Muscle of leg (tissue), 11 donors: ENCODE data around the gene RASSF4. TPM values are rescaled to one million over a fixed set of nuclear protein-coding genes. Genes with fewer than 3 reads are reported as not detected.

Experiments used
- DNase-seq: peaks from one replicate; pipeline ENCODE4 v3.0.0; 2013
- H3K27ac ChIP-seq: one replicate; pipeline ENCODE4 v1.5.1; 2013; ENCODE audit warnings: mild to moderate bottlenecking, low read length, control low read depth
- H3K27me3 ChIP-seq: one replicate; pipeline ENCODE4 v1.6.1; 2013; ENCODE audit warnings: low read length; ENCODE audit not compliant: control insufficient read depth, insufficient read depth
- H3K36me3 ChIP-seq: one replicate; pipeline ENCODE4 v1.6.1; 2013; ENCODE audit warnings: low read length; ENCODE audit not compliant: control insufficient read depth, insufficient read depth
- H3K4me1 ChIP-seq: one replicate; pipeline ENCODE4 v1.6.1; 2013; ENCODE audit warnings: low read length; ENCODE audit not compliant: control insufficient read depth, insufficient read depth
- H3K4me3 ChIP-seq: one replicate; pipeline ENCODE4 v1.5.1; 2013; ENCODE audit warnings: low read length, control low read depth
- H3K9me3 ChIP-seq: replicated peaks from 2 replicates; pipeline ENCODE4 v1.6.1; 2013; ENCODE audit warnings: low read depth, low read length; ENCODE audit not compliant: control insufficient read depth
- WGBS: methylation state at CpG from one replicate; pipeline ENCODE4 v1.1.5; 2013; ENCODE audit warnings: missing lambda C conversion rate; ENCODE audit not compliant: insufficient coverage; 5-methylcytosine and 5-hydroxymethylcytosine counted together
- polyA plus RNA-seq, 8 donors: library from polyadenylated mRNA; unstranded; fragments of 120-200 nt; gene quantifications; one replicate each; pipeline versions ENCODE4 v1.2.1 to v1.2.3, GENCODE V29; 2013; ENCODE audit warnings: inconsistent platforms in 1 of 8, low replicate concordance in 1 of 8; ENCODE audit not compliant: insufficient read length in 8 of 8, insufficient read depth in 1 of 8
- total RNA-seq: library from RNA; stranded (reverse); fragments of 120-200 nt; gene quantifications from one replicate; pipeline ENCODE4 v1.2.4, GENCODE V29; 2013

Gene RASSF4
- total and polyA plus RNA-seq, 9 donors: 53.0 to 79.9 (median 69.1) TPM

GRCh38 chr10:44961931-44962750 lies 2.5 kb downstream of the RASSF4 start:
- Histone ChIP-seq H3K27ac (peak overlapping the region; percentile 93), H3K27me3 (no peaks in the 10 kb centered on the region), H3K4me1 (peaks cover 88% of the 10 kb centered on the region), H3K36me3 (peaks cover 6% of the 10 kb centered on the region), H3K9me3 (no peaks in the 10 kb centered on the region), H3K4me3 (peak overlapping the region; percentile 66)
- WGBS: 85% methylated on average over 6 of the region's 11 CpGs
- peak; percentile 9 for DNase-seq

GRCh38 chr10:44962870-44963738 lies 3.5 kb downstream of the RASSF4 start:
- no peaks in the 10 kb centered on the region for H3K27me3 ChIP-seq
- H3K4me3 ChIP-seq: no peak overlapping the region
- peak; percentile 84 for DNase-seq
- no peaks in the 10 kb centered on the region for H3K9me3 ChIP-seq
- H3K36me3 ChIP-seq: peaks cover 6% of the 10 kb centered on the region
- 75% methylated on average over 12 of the region's 19 CpGs for WGBS
- peaks cover 91% of the 10 kb centered on the region for H3K4me1 ChIP-seq
- H3K27ac ChIP-seq: peak overlapping the region; percentile 93

GRCh38 chr10:44963772-44964633 lies 4.4 kb downstream of the RASSF4 start:
- 40% methylated on average over 13 of the region's 15 CpGs for WGBS
- Histone ChIP-seq H3K9me3 (no peaks in the 10 kb centered on the region), H3K4me1 (peaks cover 91% of the 10 kb centered on the region), H3K27me3 (no peaks in the 10 kb centered on the region), H3K36me3 (peaks cover 10% of the 10 kb centered on the region), H3K4me3 (peak overlapping the region; percentile 14), H3K27ac (peak overlapping the region; percentile 93)
- DNase-seq: peak; percentile 91

GRCh38 chr10:44965104-44965503 lies 5.5 kb downstream of the RASSF4 start:
- no peak for DNase-seq
- no peaks in the 10 kb centered on the region for H3K9me3 ChIP-seq
- no peaks in the 10 kb centered on the region for H3K27me3 ChIP-seq
- peaks cover 21% of the 10 kb centered on the region for H3K36me3 ChIP-seq
- no CpG with 5 or more reads among the region's 1 CpG for WGBS
- H3K4me3 ChIP-seq: no peak overlapping the region
- H3K27ac ChIP-seq: peak overlapping the region; percentile 93
- peaks cover 96% of the 10 kb centered on the region for H3K4me1 ChIP-seq

GRCh38 chr10:44965651-44966097 lies 6.1 kb downstream of the RASSF4 start:
- 73% methylated on average over 5 of the region's 6 CpGs for WGBS
- Histone ChIP-seq H3K27ac (peak overlapping the region; percentile 93), H3K27me3 (no peaks in the 10 kb centered on the region), H3K9me3 (no peaks in the 10 kb centered on the region), H3K36me3 (peaks cover 26% of the 10 kb centered on the region), H3K4me1 (peaks cover 91% of the 10 kb centered on the region), H3K4me3 (no peak overlapping the region)
- peak; percentile 67 for DNase-seq

- Histone ChIP-seq H3K36me3 (peaks cover 32% of the 10 kb centered on the region), H3K4me3 (no peak overlapping the region), H3K27me3 (no peaks in the 10 kb centered on the region), H3K4me1 (peaks cover 86% of the 10 kb centered on the region), H3K27ac (peak overlapping the region; percentile 93), H3K9me3 (no peaks in the 10 kb centered on the region)
- 46% methylated on average over 3 of the region's 8 CpGs for WGBS
- DNase-seq: no peak
Observed at GRCh38 chr10:44966129-44966815, 6.7 kb downstream of the RASSF4 start.

- peak overlapping the region; percentile 31 for H3K27ac ChIP-seq
- no peaks in the 10 kb centered on the region for H3K9me3 ChIP-seq
- H3K36me3 ChIP-seq: peaks cover 39% of the 10 kb centered on the region
- no peak for DNase-seq
- WGBS: 71% methylated on average over 3 of the region's 8 CpGs
- no peaks in the 10 kb centered on the region for H3K27me3 ChIP-seq
- H3K4me1 ChIP-seq: peaks cover 84% of the 10 kb centered on the region
- H3K4me3 ChIP-seq: no peak overlapping the region
Observed at GRCh38 chr10:44966816-44967509, 7.4 kb downstream of the RASSF4 start.

GRCh38 chr10:44967616-44968015 lies 8.0 kb downstream of the RASSF4 start:
- Histone ChIP-seq H3K27ac (peak overlapping the region; percentile 31), H3K4me3 (no peak overlapping the region), H3K4me1 (peaks cover 84% of the 10 kb centered on the region), H3K9me3 (no peaks in the 10 kb centered on the region), H3K36me3 (peaks cover 42% of the 10 kb centered on the region), H3K27me3 (no peaks in the 10 kb centered on the region)
- WGBS: 86% methylated on average over 1 of the region's 4 CpGs
- DNase-seq: no peak

GRCh38 chr10:44968091-44968490 lies 8.5 kb downstream of the RASSF4 start:
- H3K4me1 ChIP-seq: peaks cover 84% of the 10 kb centered on the region
- H3K9me3 ChIP-seq: no peaks in the 10 kb centered on the region
- 32% methylated on average over 3 of the region's 3 CpGs for WGBS
- peak; percentile 82 for DNase-seq
- H3K27me3 ChIP-seq: no peaks in the 10 kb centered on the region
- peaks cover 47% of the 10 kb centered on the region for H3K36me3 ChIP-seq
- no peak overlapping the region for H3K4me3 ChIP-seq
- peak overlapping the region; percentile 31 for H3K27ac ChIP-seq
